ENCODE measurements around the gene SCAF11. TPM values are rescaled to one million over a fixed set of nuclear protein-coding genes. Genes with fewer than 3 reads are reported as not detected.
A peak's percentile ranks its signal among the peaks of the same experiment; 100 is the strongest.
"Not testable (repeated sequence)": the region's sequence is repeated elsewhere in the genome, so short reads cannot be mapped to it uniquely, and the experiment has no call there.

The SCAF11 gene, protein sequence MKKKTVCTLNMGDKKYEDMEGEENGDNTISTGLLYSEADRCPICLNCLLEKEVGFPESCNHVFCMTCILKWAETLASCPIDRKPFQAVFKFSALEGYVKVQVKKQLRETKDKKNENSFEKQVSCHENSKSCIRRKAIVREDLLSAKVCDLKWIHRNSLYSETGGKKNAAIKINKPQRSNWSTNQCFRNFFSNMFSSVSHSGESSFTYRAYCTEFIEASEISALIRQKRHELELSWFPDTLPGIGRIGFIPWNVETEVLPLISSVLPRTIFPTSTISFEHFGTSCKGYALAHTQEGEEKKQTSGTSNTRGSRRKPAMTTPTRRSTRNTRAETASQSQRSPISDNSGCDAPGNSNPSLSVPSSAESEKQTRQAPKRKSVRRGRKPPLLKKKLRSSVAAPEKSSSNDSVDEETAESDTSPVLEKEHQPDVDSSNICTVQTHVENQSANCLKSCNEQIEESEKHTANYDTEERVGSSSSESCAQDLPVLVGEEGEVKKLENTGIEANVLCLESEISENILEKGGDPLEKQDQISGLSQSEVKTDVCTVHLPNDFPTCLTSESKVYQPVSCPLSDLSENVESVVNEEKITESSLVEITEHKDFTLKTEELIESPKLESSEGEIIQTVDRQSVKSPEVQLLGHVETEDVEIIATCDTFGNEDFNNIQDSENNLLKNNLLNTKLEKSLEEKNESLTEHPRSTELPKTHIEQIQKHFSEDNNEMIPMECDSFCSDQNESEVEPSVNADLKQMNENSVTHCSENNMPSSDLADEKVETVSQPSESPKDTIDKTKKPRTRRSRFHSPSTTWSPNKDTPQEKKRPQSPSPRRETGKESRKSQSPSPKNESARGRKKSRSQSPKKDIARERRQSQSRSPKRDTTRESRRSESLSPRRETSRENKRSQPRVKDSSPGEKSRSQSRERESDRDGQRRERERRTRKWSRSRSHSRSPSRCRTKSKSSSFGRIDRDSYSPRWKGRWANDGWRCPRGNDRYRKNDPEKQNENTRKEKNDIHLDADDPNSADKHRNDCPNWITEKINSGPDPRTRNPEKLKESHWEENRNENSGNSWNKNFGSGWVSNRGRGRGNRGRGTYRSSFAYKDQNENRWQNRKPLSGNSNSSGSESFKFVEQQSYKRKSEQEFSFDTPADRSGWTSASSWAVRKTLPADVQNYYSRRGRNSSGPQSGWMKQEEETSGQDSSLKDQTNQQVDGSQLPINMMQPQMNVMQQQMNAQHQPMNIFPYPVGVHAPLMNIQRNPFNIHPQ (N-terminal part only)
- total RNA-seq = 115 TPM
- long read RNA-seq, full-length matches to known transcripts = 26 of 103 reads
- long read RNA-seq, partial matches to known transcripts = 47 of 103 reads
- long read RNA-seq, other reads (novel, unspliced or antisense) = 30 of 103 reads

DNA sequence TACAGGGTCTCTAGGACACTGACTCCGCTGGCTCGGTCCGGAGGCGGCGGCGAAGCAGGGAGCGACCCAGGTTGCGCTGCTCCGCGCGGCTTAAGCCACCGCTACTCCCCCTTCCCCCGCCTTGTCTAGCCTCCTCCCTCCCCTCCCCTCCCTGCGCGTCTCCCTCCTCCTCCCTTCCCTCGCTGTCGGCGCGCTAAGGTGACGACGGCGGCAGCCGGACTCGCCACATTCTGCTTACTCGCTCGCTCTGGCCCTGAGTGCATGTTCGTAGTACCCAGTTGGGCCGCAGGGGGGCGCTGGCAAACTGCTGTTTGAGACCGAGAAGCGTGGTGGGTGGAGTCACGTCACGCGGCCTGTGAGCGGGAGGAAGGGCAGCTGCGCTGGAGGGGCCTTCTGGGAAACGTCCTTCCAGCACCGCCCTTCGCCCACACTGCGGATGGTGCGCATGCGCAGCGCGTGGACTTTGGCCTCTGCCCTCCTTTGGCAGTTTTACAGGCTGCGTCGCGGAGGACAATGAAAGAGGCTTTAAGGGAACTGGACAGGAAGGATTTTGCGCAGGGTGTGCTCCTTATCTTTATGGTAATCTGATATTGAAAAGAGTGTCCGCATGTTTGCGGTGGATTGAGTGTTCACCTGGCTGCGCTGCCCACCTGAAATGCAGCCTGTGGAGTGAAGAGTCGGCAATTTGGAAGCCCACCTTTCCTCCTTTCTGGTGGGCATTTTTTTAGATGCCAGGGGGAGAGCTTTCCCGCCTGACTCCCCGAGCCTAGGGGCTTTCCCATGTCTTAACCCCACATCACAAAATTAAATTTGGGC is at the start of gene SCAF11:
Gene SCAF11 (minus strand): TSS at position 107 of the 816 bp plus-strand sequence. CDS start 26,407 bp downstream, outside the sequence.
- DNase-seq (ENCODE audit: low spot score) = peak; percentile 100

DNA sequence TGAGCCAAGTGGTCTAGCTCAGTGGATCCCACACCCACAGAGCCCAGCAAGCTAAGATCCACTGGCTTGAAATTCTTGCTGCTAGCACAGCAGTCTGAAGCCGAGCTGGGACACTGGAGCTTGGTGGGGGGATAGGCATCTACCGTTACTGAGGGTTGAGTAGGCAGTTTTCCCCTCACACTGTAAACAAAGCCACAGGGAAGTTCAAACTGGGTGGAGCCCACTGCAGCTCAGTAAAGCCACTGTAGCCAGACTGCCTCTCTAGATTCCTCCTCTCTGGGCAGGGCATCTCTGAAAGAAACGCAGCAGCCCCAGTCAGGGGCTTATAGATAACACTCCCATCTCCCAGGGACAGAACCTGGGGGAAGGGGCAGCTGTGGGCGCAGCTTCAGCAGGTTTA is 46.7 kb upstream of the SCAF11 start:
- not testable (repeated sequence) for DNase-seq (ENCODE audit: low spot score)

- no peak for DNase-seq (ENCODE audit: low spot score)
Observed at GRCh38 chr12:46027172-46027571, 36.8 kb upstream of the SCAF11 start.

DNA sequence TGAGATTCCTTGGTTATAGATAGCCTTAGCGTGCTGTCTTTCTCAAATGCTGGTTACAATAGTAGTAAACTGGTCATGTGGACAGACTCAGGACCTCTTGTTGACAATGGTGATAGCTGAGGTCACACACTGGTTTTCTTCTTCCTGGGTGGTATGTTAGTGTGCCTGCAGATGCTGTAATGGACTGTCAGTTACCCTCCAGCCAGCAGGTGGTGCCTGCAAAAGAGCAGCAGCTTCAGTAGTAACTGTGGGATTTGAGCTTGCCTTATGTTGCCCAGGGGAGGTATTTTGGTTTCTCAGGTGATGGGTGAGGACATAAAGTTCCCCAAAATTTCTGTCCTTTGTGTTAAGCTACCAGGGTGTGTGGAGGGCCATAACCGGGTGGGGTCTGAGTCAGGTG is 33.7 kb upstream of the SCAF11 start:
- DNase-seq (ENCODE audit: low spot score) = no peak

- no peak for DNase-seq (ENCODE audit: low spot score)
Observed at GRCh38 chr12:46020768-46021167, 30.4 kb upstream of the SCAF11 start.

GRCh38 chr12:46018712-46019111 is 28.3 kb upstream of the SCAF11 start:
- DNase-seq (ENCODE audit: low spot score) = not testable (repeated sequence)

DNA sequence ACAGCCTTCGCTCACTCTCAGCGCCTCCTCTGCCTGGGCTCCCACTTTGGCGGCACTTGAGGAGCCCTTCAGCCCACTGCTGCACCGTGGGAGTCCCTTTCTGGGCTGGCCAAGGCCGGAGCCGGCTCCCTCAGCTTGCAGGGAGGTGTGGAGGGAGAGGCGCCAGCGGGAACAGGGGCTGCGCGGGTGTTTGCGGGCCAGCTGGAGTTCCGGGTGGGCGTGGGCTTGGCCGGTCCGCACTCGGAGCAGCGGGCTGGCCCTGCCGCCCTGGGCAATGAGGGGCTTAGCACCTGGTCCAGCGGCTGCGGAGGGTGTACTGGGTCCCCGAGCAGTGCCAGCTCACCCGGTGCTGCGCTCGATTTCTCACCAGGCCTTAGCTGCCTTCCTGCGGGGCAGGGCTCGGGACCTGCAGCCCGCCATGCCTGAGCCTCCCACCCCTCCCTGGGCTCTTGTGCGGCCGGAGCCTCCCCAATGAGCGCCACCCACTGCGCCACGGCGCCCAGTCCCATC is 27.5 kb upstream of the SCAF11 start:
- DNase-seq (ENCODE audit: low spot score) = not testable (repeated sequence)

DNA sequence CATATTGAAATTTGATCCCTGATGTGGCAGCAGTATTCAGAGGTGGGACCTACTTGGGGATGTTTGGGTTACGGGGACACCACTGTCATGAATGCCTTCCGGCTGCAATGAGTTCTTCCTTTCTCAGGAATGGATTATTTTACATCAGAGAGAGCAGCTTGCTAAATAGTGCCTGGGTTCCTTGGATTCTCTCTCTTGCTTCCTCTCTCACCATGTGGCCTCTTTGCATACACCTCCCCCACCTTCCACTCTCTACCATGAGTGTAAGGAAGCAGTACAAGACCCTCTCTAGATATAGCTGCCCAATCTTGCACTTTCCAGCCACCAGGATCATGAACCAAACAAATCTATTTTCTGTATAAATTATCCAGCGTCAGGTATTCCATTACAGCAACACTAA is 15.4 kb upstream of the SCAF11 start:
- DNase-seq (ENCODE audit: low spot score) = no peak

- DNase-seq (ENCODE audit: low spot score) = no peak
Observed at GRCh38 chr12:46005151-46005797, 14.9 kb upstream of the SCAF11 start.

GRCh38 chr12:46004715-46005114 is 14.3 kb upstream of the SCAF11 start:
- DNase-seq (ENCODE audit: low spot score) = no peak

DNA sequence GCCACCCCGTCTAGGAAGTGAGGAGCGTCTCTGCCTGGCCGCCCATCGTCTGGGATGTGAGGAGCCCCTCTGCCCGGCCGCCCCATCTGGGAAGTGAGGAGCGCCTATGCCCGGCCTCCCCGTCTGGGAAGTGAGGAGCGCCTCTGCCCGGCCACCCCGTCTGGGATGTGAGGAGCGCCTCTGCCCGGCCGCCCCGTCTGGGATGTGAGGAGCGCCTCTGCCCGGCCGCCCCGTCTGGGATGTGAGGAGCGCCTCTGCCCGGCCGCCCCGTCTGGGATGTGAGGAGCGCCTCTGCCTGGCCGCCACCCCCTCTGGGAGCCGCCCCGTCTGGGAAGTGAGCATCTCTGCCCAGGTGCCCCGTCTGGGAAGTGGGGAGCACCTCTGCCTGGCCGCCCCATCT is 9.7 kb upstream of the SCAF11 start:
- not testable (repeated sequence) for DNase-seq (ENCODE audit: low spot score)

GRCh38 chr12:45994736-45995135 is 4.4 kb upstream of the SCAF11 start:
- no peak for DNase-seq (ENCODE audit: low spot score)

GRCh38 chr12:45991284-45992249 is 1.2 kb upstream of the SCAF11 start:
- DNase-seq (ENCODE audit: low spot score) = peak; percentile 92

- peak; percentile 91 for DNase-seq (ENCODE audit: low spot score)
Observed at GRCh38 chr12:45989721-45990467, 480 bp downstream of the SCAF11 start.

GRCh38 chr12:45989287-45989686 is 1.1 kb downstream of the SCAF11 start:
- DNase-seq (ENCODE audit: low spot score) = no peak

GRCh38 chr12:45988264-45988663 is 2.1 kb downstream of the SCAF11 start:
- no peak for DNase-seq (ENCODE audit: low spot score)

DNA sequence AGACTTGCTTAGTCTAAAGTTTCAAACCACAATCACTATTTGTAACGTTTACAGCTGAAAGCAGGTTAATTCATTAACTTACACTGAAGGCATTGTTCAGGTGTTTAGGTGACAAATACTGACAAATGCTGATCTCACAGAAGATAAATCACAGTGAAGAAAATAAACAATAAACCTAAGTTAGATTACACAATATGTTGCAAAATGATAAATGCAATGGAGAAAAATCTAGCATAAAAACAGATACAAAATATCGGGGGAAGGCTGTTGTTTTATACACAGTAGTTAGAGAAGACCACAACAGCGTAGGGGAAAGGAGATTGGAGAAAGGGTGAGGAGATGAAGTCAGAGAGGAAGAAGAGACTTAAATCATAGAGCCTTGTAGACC is 3.0 kb downstream of the SCAF11 start:
- no peak for DNase-seq (ENCODE audit: low spot score)

Measured in mesenteric fat pad (tissue), 1 donor.